Activated CD4-positive, alpha-beta T cell treated with anti-CD3 and anti-CD28 coated beads, Interleukin-2, amount 50 U/mL, for 1 hour (primary cell): Measurements from ENCODE around the gene GSTA4.
A peak's percentile ranks its signal among the peaks of the same experiment; 100 is the strongest.
"Not testable (repeated sequence)": the region's sequence is repeated elsewhere in the genome, so short reads cannot be mapped to it uniquely, and the experiment has no call there.

Experiments
- DNase-seq: peaks from one replicate; pipeline ENCODE4 v3.0.0-alpha.2; 2020

Gene GSTA4

GRCh38 chr6:53011979-53012378 lies 16.9 kb upstream of the GSTA4 start:
- DNase-seq, result no peak

- DNase-seq, result no peak
Measured at GRCh38 chr6:53010504-53010903, 15.4 kb upstream of the GSTA4 start.

DNA sequence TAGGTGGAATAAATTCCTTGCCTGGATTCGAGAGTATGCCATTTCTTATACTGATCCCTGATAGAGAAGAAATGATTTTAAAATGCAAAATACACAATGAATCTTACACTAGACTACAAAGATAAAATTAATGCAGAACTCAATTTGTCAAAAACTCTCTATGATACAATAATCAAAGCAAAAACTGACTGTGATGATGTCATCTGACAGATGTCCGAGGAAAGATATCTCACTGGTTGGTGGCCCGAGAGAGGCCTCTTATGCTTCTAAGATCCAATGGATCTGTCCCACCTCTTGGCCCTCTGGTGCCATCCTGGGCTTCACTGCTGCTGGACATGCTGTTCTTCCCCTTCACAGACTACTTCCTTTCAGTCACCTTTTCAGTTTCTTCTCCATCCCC lies 14.4 kb upstream of the GSTA4 start:
- no peak for DNase-seq

DNA sequence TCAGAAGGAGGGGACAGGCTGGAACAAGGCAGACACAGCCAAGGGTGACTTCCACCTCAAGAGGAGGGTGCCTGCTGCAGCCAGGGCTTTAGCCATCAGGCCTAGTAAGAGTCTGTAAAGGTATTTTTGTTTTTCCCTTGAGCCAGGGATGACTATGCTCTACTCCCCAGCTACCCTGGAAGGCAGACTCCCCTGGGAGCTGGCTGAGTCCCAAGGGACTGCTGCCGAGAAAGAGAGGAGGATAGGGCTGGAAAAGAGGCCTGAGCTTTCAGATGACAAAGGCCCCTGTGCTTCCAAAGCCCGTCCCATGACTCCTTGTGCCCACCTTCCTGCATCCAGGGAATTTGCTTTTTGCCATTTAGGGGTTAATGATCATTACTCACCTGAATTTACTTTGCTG lies 14.0 kb upstream of the GSTA4 start:
- DNase-seq, result no peak

GRCh38 chr6:53008192-53008687 lies 13.2 kb upstream of the GSTA4 start:
- DNase-seq, result not testable (repeated sequence)

GRCh38 chr6:53005663-53006250 lies 10.7 kb upstream of the GSTA4 start:
- DNase-seq, result no peak

DNA sequence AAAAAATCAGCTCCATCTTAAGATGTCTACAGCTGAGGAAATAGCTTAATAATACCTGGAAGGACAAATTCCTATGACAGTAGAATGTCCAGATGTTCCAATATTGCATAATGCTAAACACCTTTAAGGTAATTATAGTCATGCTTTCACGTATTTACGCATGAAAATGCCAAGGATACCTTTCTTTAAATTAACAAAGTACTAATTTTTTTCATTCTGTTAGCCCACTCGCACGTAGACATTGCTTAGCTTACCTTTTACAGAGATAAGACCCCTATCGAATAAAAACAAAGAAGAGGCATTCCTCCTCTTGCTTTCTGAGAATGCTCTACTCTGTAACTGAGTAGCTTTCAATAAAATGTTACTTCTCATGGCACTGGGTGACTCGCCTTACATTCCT lies 4.4 kb upstream of the GSTA4 start:
- DNase-seq, result no peak

DNA sequence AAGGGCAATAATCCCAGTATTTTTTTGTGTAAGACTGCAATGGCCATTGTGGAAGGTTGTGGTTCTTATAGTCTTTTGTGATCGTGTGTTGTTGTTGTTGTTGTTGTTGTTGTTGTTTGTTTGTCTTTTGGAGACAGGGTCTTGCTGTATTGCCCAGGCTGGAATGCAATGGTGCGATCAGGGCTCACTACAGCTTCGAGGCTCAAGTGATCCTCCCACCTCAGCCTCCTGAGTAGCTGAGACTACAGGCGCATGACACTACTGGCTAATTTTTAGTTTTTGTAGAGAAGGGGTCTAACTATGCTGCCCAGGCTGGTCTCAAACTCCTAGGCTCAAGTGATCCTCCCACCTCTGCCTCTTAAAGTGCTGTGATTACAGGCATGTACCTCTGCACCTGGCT lies 3.5 kb upstream of the GSTA4 start:
- DNase-seq, result no peak

DNA sequence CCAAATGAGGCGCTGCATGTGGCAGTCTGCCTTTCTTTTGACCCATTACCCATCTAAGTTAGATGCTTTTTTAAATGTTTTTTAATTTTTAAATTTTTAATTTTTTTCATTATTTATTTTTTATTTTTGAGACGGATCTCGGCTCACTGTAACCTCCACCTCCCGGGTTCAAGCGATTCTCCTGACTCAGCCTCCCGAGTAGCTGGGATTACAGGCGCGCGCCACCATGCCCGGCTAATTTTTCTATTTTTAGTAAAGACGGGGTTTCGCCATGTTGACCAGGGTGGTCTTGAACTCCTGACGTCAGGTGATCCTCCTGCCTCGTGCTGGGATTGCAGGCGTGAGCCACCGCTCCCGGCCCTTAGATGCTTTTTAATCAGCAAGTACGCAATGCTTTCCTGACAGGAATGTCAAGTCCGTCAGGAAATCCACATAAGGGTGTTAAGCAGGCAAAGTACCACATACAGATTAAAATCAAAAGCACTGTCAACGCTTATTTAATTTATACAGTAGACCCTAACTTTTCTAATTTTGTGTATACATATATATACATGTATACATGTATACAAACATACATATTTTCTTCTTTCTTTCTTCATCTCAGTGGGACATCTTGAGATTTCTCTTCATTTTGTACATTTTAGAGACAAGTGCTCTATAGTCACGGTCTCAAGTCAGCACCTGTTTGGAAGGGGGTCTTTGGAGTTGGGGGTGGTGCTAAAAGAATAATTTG lies 995 bp upstream of the GSTA4 start:
- DNase-seq, result peak; percentile 25

- peak; percentile 14 for DNase-seq
Measured at GRCh38 chr6:52994839-52995088, 320 bp downstream of the GSTA4 start.

- no peak for DNase-seq
Measured at GRCh38 chr6:52994031-52994838, 849 bp downstream of the GSTA4 start.

GRCh38 chr6:52992980-52993920 lies 1.8 kb downstream of the GSTA4 start:
- DNase-seq, result no peak

GRCh38 chr6:52990342-52990741 lies 4.7 kb downstream of the GSTA4 start:
- no peak for DNase-seq

GRCh38 chr6:52985228-52985627 lies 9.9 kb downstream of the GSTA4 start:
- DNase-seq, result no peak

DNA sequence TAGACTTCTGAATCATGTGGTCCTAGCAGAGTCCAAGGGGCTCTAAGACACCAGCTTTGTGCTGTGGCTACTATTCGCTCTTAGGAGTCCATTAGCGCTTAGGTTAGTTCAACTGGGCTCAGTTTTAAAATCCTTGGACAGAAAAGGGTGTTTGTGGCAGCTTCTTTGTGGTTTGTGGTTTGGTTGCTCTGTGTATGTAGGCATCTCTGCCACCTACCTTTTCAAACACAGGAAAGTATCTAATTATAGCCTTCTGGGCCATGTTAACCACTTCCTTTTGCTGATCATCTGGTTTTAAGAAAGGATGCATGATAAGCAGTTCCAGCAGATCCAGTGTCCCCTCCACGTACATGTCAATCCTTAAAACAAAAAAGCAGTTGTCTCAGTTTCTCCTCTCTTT lies 10.8 kb downstream of the GSTA4 start:
- DNase-seq, result no peak

GRCh38 chr6:52983159-52983848 lies 11.8 kb downstream of the GSTA4 start:
- no peak for DNase-seq

- DNase-seq, result no peak
Measured at GRCh38 chr6:52982680-52983079, 12.4 kb downstream of the GSTA4 start.

GRCh38 chr6:52981222-52981900 lies 13.7 kb downstream of the GSTA4 start:
- DNase-seq, result no peak

DNA sequence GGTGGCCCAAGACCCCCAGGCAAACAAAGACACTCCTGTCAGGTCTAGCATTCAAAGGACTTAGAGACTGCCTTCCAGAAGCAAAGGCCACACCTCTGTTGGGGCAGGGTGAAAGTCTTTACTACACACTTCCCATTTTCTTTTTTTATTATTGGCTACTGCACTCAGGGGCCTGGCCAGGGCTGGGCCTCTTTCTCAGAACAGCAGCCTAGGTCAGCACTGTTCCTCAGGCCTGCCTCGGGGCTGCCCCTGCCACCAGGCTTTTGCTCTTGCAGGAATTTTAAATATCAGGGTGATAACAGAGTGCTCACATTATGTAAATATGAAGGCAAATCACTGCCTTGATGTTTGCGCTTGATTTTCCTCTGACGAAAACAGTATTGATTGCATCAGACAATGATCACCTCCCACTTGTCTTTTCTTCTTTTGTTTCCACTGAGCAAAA lies 18.5 kb downstream of the GSTA4 start:
- DNase-seq, result no peak

DNA sequence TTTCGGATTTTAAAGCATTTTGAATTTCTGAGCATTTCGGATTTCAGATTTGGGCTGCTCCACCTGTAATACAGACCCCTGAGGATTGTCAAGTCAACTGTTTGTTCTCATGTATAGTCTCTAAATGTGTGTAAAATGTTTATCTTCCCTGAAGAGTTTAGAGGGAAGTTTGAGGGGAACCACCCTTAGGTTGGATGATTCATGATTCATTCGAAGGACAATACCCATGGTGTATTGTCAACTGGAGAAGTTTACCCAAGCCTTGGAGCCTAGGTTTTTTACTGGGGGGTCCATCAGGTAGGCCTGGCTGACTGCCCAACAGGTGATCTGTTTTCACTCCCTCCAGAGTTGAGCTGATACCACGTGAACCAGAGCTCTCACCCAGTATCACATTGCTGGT lies 18.9 kb downstream of the GSTA4 start:
- no peak for DNase-seq

DNA sequence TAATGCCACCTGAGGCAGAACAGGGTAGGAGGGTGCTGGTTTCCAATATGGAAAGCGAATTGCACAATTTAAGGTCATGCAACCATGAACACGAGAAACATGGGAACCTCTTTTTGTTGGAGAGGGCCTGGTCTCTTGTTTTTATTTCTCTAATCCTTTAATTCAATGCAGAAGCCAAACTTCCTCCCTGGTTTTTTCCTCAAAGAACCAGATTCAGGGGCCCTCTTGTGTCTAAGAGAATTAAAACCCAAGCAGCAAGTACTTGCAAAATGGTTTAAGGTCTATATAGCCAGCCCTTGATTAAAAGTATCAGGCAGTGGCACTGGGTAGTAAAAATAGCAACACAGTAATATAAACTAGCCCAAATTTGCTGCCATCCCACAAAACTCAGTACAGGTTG lies 19.5 kb downstream of the GSTA4 start:
- no peak for DNase-seq

GRCh38 chr6:52972989-52973388 lies 22.1 kb downstream of the GSTA4 start:
- DNase-seq, result no peak
